Measurements from ENCODE around the gene CHRNA3.

The CHRNA3 gene

DNA sequence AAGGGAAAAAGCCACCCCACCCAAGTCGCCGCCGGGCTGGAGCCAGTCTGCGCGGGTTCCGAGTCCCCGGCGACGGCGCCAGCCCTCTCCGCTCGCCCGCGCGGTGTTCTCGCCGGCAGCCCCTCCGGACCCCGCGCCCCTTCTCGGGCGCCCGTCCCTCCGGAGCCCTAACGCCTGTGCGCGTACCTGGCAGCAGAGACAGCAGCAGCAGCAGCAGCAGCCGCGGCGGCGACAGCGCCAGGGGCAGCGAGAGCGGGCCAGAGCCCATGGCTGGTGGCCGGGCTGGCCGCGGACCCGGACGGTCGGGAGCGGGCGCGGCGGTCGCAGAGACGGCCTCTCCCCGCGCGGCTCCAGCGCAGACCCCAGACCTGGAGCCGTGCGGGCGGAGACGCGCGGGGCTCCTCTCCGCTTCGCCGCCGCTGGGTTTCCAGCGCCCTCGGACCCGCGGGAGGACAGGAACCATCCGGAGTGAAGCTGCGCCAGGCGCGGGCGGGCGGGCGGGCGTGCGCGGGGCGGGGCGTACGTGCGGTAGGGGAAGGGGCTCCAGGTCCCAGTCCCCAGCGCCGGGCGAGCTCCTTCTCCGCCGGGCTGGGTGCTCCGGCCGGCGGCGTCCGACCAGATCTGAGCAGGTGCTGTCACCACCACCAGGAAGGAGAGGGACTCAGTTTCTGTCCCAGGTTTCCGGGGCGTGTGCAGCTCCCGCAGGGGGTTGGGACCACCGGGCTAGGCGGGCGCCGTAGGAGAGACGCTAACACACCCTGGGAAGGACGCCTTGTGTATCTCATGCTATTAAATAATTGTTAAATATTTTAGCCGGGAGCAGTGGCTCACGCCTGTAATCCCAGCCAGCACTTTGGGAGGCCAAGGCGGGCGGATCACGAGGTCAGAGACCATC is at the start of gene CHRNA3:
TSS of gene CHRNA3 (minus strand) at position 470 of the 895 bp plus-strand sequence. CDS start at position 268, 202 bp downstream.
- intact Hi-C loops (cut with DNase I), result no loop called here
- peak in 4 of 42 donors; percentile 22 to 43 (median 38) for DNase-seq

DNA sequence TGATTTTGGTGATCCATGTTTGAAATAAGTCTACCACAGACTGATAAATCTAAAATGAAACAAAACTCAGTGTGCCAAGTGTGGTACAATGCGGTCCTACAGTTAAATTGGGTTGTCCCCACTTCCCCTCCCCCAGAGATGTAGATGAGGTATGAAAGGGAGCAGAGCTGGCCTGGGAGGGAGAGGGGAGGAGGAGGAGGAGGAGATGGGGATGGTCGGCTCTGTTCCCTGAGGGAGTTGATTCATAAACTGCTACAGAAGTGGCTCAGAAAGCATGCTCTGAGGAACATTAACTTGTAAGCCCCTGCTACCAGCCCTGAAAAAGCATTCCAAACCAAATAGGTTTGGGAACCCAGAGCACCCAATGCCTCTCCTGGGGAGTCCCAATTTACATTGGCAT is 48.2 kb upstream of the CHRNA3 start:
- intact Hi-C loops (cut with DNase I), result no loop called here

DNA sequence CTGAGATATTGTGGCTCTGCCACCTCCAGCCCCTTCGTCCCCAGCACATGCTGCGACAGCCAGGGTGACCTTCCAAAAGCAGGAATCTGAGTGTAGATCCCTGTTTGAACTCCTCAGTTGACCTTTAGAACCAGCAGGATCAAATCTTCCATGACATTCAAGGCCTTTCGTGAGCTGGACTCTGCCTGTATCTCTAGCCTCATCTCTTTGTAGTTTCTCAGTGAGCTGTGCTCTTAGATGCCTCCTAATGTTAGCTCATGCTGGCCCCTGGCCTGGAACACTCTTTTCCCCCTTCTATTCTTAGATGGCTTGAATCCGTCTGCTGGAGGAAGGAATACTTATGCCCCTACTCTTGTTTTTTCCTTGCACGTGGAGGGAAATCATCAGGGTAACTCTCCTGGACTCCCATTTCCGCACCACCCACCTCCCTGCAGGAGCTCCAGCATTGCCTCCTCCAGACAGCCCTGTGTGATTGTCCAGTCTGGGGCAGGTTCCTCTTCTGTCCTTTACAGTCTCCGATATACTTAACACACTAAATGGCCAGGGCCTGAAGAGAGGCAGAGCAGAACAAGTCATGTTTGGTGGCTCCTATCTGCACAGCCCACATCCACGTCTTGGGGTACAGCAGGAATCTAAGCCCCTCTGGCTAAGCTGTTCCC is 46.9 kb upstream of the CHRNA3 start:
- no peak for DNase-seq
- intact Hi-C loops (cut with DNase I), result no loop called here

More for the DNA sequence above, 48.2 kb upstream of the CHRNA3 start:
- DNase-seq, result no peak

DNA sequence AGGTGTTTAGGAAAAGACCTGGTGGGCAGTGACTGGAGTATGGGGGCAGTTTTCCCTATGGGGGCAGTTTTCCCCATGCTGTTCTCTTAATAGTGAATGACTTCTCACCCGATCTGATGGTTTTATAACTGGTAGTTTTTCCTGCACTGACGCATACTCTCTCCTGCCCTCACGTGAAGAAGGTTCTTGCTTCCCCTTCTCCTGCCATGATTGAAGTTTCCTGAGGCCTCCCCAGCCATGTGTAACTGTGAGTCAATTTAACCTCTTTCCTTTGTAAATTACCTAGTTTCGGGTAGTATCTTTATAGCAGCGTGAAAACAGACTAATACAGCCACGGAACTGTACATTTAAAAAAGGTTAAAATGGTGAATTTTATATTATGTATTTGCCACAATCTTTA is 45.2 kb upstream of the CHRNA3 start:
- intact Hi-C loops (cut with DNase I), result no loop called here
- DNase-seq, result no peak

DNA sequence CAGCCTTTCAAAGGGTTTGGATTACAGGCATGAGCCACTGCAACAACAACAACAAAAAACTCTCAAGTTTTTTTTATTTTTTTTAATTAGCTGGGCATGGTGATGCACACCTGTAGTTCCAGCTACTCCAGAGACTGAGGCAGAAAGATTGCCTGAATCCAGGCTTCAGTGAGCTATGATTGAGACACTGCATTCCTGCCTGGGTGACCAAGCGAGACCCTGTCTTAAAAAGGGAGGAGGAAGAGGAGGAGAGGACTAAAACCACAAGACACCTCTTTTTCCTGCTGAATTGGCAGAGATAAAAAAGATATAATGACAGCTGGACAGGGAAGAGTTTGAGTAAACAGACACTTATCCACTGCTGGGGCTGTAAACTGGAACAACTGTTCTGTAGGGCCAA is 42.9 kb upstream of the CHRNA3 start:
- no peak for DNase-seq
- intact Hi-C loops (cut with DNase I), result no loop called here

DNA sequence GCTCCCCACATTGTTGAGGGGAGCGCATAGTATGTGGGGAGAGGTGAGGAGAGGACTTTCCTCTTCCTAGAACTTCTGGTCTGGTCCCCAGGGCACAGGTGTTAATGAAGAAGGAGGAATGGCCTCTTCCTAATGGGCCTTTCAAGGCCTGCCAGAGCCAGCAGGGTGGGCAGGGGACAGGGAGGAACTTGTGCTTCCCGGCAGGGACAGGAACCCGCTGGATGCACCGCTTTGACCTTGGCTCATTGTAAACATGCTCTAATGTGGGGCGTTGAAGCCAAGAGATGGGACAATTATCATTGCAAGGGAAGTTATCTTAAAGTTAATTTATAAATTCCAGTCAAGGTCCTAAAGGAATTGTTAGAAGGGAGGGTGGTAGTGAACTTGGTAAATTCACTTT is 41.2 kb upstream of the CHRNA3 start:
- DNase-seq, result no peak
- intact Hi-C loops (cut with DNase I), result no loop called here

DNA sequence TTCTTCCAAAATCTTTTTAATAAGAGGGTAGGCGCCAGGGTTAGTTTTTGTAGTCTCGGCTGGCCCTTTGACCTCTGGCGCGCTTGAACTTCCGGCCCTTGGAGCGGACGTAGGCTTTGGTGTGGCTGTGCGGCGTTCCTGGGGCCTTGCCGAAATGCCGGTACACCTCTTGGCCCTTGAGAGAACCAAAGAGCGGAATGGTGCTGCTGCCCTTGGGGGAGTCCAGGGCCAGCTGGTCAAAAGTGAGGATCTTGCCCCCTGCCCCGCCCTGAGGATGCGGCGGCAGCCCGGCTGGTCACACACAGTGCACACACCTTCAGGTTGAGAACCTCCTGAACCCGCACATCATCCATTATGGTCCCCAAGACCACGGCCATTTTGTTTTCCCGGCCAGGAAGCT is 40.2 kb upstream of the CHRNA3 start:
- intact Hi-C loops (cut with DNase I), result no loop called here
- no peak for DNase-seq

DNA sequence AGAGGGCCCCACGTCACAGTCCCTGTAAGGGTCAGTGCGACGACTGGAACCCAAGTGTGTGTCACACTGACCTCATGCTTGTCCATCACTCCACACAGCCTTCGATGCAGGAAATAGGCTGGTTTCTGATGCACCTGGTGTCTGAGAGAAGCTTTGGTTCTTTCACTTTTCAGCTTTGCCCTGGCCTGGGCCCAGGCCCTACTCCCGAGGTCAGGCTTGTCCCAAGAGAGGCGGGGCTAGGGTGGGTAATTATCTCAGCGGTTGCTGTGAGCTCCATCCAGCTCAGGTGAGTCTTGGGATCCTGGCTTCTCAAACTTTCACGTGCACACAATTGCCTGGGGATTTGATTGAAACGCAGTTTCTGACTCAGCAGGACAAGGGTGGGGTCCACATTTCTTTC is 39.8 kb upstream of the CHRNA3 start:
- intact Hi-C loops (cut with DNase I), result no loop called here
- DNase-seq, result no peak

DNA sequence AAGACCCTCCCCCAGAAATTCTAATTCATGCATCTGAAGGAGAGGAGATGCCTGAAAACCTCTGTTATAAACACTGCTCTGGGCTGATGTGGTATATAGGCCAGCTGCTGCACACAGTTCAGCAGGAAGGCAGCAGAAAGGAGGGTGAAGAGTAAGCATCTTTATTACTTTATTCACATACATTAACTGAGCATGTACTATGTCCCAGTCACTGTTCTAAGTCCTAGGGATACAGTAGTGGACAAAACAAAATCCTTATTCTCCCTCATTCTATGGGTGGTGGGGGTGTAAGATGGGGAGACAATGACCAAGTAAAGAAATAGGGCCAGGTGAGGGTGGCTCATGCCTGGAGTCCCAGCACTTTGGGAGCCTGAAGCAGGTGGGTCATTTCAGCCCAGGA is 38.0 kb upstream of the CHRNA3 start:
- DNase-seq, result no peak
- intact Hi-C loops (cut with DNase I), result no loop called here

DNA sequence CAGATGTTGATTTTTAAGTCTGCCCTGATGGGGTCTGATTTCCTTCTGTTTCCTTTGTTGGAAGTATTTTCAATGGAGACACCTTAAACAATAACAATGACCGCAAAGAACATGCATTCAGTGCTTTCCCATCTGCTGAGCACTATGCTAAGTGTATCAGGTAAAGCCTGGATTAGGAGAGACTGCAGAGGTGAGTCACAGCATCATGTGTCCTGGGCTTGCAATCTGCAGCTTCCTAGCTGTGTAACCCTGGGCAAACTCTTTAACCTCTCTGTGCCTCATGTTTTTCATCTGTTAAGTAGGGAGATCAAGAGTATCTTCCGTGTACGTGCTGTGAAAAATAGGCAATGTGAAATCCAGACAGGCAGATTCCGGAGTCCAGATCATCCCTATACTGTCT is 33.5 kb upstream of the CHRNA3 start:
- intact Hi-C loops (cut with DNase I), result no loop called here

DNA sequence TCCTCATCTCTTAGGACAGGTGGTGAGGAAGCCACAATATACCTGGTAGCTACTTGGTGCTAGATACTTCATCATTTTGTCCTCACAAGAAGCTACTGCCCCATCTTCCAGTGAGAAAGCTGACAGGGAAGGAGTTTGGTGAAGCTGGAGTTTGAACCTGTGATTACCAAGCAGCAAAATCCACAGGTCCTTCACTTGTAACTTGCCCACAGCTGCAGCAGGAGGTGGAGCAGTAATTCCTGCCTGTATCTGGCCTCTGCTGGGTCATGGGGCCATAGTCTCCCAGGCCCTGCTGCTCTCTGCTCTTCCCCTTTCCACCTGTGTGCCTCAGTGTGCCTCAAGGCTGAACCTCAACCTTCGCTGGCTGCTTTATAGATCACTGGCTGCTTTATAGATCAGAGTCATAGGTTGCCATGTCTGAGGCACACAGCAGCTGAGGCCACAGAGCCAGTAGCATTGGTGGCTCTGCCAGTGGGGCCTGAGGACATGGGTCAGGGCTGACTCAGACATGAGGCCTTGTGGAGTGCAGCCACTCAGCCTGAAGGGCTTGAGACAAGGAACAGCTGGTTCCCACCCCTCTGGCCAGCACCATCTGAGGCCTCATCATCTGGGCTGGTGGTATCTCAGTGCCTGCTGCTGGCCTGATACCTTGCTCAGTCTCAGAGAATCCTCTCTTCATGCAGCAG is 31.3 kb upstream of the CHRNA3 start:
- intact Hi-C loops (cut with DNase I), result no loop called here
- DNase-seq, result no peak

More for the DNA sequence above, 33.5 kb upstream of the CHRNA3 start:
- no peak for DNase-seq

DNA sequence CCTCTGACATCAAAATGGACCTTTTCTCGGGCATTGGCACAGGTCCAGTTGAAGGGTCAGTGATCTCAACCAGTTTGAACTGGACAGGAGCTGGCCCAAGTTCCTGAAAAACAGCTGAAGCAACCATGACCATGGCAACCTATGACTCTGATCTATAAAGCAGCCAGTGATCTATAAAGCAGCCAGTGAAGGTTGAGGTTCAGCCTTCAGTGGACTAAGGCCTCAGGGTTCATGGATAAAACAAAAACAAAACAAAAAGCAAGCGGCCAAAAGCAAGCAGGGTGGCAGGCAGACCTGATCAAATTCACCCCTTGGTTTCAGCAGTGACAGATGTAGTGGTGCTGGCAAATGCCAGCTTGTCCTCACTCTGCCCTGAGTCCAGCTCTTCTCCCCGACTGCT is 30.2 kb upstream of the CHRNA3 start:
- intact Hi-C loops (cut with DNase I), result no loop called here
- no peak for DNase-seq

DNA sequence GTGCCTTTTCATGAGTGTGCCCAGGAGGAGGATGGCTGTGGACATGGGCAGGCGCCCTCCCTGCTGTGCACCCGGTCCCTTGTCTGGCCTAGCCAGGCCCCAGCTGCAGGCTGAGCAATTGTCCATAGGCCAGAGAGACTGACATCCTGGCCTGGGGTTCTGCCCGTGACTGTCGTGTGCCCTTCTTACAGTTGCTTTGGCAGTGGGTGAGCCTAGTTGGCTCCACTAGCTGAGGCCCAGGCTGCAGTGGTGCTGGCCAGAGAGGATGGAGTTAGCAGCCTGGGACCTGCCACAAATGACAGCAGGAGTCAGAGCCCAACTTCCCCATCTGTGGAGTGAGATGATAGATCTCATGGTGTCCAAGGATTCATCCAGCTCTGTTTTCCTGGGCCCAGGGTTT is 29.2 kb upstream of the CHRNA3 start:
- intact Hi-C loops (cut with DNase I), result no loop called here
- no peak for DNase-seq

DNA sequence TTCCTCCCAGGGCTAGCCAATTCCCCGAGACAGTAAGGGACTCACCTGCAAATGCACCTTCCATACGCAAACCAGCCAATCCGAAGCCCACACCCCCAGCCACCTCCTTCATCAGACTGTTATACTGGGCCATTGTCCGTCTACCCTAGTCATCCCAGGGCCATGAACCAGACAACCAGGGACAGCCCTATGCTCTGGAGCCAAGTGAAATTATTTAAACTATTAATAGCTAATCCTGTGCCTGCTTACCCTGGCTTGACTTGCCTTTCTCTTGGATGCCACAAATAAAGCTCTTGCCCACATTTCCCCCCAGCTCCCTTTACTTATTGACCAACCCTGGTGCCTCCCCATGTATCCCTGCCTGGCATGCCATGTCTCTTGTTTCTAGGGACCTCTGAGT is 24.2 kb upstream of the CHRNA3 start:
- no peak for DNase-seq

DNA sequence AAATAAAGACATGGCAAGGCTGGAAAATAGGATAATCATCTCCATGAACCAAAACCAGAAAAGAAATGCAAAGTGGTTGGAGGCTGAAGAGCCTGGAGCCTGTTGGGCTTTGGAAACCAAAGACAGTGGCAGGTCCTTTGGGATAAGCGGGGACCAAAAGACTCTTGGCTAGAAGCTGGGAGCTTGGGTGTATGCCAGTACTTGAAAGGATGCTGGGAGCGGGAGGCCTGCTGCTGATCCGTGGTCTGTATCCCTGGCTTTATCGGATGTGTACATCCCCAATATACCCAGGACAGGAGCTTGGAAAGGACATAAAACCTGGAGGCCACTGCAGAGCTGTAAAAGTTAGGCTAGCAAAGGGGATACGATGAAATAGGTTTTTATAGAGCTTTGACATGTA is 21.5 kb upstream of the CHRNA3 start:
- intact Hi-C loops (cut with DNase I), result loop anchor here (10.0 kb wide), 1 partner anchor 62 kb away; no protein-coding TSS in a partner anchor
- peak in 1 of 42 donors; percentile 7 for DNase-seq

More for the DNA sequence above, 24.2 kb upstream of the CHRNA3 start:
- intact Hi-C loops (cut with DNase I), result loop anchor here (10.0 kb wide), 1 partner anchor 60 kb away; no protein-coding TSS in a partner anchor

DNA sequence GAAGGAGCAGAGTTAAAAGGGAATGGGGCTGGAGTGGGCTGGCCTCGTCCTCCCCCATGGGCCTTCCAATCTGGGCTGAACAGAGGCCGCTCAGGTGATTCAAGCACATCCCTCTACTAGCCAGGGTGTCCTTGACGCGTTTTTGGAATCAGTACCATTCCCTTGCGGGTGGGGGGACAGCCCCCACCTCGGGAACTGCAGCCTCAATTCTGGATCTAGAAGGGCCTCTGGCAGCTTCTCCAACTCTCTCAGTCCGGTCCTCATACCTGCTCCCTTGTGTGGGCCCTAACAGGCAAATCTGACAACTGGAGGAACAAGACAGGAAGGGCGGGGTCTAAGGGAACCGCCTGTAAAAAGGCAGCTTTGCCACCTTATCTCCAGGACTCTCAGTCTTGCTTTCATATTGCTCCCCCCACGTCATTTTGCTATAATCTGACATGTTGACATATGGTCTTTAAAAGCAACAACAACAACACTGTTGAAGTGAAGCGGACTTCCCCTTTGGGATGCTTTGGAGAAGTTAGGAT is 21.0 kb upstream of the CHRNA3 start:
- no peak for DNase-seq
- intact Hi-C loops (cut with DNase I), result loop anchor here (10.0 kb wide), 1 partner anchor 63 kb away; no protein-coding TSS in a partner anchor

DNA sequence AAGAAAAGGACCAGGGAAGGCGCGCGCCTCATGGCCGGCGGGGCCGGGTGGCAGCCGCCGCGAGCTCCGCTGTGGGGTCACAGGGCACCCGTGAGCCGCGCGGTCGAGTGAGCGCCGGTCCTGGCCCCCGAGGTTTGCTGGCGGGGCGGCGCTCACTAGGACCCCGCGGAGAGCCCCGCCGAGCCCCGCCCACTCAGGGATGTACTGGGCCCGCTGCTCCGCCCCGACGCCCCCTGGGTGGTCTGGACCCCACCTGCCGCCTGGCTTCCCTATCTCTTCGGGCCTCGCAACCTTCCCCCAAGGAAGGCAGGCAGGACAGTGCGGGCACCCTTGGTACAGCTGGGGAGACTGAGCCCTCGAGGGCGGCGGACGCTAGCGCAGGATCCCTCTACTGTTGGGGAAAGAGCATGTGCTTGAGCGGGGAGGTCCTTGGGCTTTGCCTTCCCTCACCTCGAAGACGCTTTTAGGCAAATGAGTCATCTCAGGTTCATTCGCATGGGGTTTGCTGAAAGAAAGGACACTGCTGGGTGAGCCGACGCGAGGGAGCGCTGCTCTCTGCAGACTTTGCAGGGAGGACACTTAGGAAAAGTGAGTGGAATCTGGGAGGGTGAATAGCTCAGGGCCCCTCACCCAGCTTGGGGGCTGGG is 20.4 kb upstream of the CHRNA3 start, which contains the start of gene CHRNB4:
TSS of gene CHRNB4 (minus strand) at position 109 of the 647 bp plus-strand sequence. CDS start at position 32, 77 bp downstream.
- DNase-seq, result no peak
- intact Hi-C loops (cut with DNase I), result loop anchor here (10.0 kb wide), 1 partner anchor 64 kb away; no protein-coding TSS in a partner anchor

DNA sequence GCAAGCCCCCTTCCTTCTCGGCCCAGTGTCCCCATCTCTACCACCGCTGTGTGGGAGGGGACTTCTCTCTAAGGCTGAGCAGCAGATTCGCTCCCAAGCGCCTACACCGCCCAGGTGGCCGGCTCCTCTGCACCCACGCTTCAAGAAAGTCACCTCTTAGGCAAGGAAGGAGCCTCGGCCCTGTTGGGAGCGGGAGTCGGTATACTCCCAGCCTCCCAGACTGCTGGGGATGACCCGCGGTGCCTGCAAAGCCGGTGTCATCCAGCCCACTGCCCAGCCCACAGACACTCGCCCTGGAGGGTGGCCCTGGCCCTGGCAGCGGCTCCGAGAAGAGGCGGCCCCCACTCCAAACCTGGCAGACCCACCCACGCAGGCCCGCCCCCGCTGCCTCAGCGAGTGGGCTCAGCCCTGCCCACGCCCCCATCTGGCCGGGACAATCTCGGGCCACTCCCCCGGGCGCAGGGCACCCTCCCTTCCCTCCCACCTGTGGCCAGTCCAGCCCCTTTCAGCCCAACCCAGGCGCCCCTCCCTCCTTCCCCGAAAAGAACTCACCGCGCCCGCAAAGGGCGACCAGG is 19.8 kb upstream of the CHRNA3 start:
- DNase-seq, result no peak
- intact Hi-C loops (cut with DNase I), result loop anchor here (10.0 kb wide), 1 partner anchor 64 kb away; no protein-coding TSS in a partner anchor

All from head of caudate nucleus (tissue), 42 donors.